Choroid plexus epithelial cell (primary cell): ENCODE results near the gene TRA2B.

ENCODE experiments used
- DNase-seq: peaks from one replicate; pipeline ENCODE4 v3.0.0-alpha.2; 2010; ENCODE audit warnings: low read depth
- H3K4me3 ChIP-seq: 2 replicates; pipeline ENCODE4 v1.5.1; 2011; ENCODE audit warnings: low read depth, mild to moderate bottlenecking, control low read depth, low read length, moderate library complexity
- TF ChIP-seq, protein P1 (sequence below): conservative IDR thresholded peaks from 2 replicates; pipeline ENCODE4 v1.5.1; 2011; ENCODE audit warnings: low read depth, mild to moderate bottlenecking, control low read depth, inconsistent platforms, low read length, moderate library complexity

Gene TRA2B

DNA sequence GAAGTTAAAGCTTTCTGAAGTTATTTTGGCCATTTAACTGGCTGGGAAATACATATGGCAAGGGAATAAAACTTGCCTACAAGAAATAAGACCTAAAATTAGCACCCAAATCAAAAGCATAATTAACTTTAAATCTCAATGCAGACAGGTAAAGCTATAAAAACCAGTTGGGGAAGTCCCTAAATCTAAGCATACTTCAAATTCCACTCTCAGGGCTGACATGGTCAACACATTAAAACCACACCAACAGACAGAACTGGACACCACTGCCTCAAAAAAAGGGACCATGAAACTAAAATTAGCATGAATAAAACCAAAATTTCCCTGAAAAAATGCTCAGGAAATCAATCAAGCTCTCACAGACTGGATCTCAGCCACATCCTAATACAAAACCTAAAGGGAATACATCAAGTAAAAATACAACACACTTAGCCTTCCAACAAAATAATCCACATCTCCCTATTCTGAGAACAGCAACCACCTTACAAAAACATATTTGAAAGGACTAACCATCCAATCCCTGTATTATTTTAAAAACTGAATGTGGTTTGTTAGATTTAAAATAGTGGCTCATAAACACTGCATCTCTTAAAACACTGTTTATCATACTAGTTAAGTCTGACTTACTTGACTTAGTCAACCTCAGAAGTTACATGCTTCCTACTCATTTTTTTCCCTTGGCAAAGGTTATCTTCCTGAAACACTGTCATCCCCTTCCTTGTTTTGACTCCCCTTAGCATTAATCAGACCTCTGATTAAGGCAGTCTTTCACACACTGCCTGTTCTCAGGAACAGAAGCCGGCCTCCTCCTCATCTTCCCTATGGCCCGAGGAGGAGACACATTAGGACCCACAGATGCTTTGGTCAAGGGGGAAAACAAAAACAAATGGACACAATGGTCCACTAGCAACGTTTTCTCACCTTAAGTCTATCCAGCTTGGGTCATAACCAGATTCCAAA, 8.3 kb downstream of the TRA2B start:
- no peak overlapping the region for H3K4me3 ChIP-seq
- DNase-seq: peak; percentile 50
- TF ChIP-seq, protein P1, sequence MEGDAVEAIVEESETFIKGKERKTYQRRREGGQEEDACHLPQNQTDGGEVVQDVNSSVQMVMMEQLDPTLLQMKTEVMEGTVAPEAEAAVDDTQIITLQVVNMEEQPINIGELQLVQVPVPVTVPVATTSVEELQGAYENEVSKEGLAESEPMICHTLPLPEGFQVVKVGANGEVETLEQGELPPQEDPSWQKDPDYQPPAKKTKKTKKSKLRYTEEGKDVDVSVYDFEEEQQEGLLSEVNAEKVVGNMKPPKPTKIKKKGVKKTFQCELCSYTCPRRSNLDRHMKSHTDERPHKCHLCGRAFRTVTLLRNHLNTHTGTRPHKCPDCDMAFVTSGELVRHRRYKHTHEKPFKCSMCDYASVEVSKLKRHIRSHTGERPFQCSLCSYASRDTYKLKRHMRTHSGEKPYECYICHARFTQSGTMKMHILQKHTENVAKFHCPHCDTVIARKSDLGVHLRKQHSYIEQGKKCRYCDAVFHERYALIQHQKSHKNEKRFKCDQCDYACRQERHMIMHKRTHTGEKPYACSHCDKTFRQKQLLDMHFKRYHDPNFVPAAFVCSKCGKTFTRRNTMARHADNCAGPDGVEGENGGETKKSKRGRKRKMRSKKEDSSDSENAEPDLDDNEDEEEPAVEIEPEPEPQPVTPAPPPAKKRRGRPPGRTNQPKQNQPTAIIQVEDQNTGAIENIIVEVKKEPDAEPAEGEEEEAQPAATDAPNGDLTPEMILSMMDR: no peak

DNA sequence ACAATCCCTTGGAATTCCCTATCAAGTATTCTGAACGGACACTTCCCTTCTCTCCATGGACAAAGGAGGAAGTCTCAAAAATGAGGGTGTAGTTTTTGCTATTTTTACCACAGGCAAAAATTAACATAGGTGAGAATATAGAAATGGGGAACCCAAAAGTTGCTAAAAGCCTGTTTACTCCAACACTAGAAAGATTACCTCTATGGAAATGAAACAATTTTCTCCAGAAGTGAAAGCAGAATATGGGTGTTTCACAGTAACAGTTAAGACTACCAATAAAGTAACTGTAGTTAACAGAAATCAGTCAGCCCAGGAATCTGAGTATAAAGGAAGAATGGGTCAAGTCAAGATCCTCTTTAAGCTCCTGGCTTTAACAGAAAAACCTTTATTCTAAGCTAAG, 9.3 kb downstream of the TRA2B start:
- H3K4me3 ChIP-seq: no peak overlapping the region

DNA sequence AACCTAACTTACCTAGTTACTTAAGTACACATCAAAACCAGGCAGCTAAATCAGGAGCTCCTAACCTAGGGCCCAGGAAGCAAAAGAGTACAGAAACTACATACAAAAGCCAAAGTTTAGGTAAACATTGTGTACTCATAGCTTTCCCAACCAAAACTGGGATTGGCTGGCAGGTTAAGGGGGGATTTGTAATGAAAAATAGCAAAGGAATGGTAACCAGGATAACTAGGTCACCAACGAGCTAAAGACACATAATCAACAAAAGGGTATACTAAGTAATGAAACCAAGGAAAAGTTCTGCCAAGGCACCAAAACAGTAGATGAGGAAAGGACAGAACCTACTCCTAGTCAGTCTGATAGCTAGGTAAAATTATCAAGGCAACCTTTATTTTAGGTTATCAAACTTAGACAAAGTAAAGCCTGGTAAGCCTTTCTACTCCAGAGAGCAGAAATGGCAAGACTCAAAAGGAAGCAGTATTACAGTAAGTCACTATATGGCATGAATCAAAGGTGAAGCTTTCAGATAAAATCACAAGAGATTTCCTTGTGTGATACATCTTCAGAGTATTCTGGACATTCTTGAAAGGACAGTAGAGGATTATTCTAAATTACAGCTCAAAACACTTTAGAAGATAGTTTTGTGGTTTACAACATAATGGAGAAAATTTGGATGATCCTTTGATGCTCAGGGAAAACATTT, 10.2 kb downstream of the TRA2B start:
- TF ChIP-seq, protein P1: no peak
- no peak overlapping the region for H3K4me3 ChIP-seq
- DNase-seq: no peak

More for the DNA sequence above, 9.3 kb downstream of the TRA2B start:
- no peak for DNase-seq
- TF ChIP-seq, protein P1: no peak

DNA sequence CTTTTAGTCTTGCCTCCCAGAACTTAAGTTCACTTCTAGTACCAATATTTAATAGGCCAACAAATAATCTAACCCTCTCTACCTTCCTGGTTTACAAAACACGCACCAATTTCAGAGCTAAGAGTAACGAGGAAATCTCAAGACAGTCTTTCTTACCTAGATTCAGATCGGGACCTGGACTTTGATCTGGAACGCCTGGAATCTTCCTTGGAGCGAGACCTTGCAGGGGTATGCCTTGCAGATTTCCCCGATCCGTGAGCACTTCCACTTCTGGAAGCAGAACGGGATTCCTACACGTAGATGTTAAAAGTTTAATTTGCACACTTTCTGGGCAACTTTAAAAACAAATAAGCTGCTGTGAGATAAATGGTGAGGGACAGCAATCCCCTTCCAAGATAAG, 11.4 kb downstream of the TRA2B start:
- TF ChIP-seq, protein P1: no peak
- H3K4me3 ChIP-seq: no peak overlapping the region
- DNase-seq: no peak

DNA sequence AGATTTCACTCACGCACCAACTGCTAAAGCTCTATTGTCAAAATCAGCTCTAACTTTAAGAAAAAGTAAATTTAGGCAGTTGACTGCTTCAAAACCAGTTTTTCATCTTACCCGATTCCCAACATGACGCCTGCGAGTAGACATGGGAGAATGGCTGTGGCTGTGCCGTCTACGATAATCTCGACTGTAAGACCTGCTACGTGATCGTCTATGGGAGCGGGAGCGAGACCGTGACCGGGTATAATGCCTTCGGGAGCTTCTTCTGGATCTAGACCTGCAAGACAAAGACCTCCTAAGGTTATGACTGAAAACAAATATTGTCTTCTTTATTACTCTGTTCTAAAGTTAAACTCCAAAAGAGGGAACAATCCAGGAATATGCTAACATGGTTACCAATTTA, 12.5 kb downstream of the TRA2B start:
- no peak overlapping the region for H3K4me3 ChIP-seq

DNA sequence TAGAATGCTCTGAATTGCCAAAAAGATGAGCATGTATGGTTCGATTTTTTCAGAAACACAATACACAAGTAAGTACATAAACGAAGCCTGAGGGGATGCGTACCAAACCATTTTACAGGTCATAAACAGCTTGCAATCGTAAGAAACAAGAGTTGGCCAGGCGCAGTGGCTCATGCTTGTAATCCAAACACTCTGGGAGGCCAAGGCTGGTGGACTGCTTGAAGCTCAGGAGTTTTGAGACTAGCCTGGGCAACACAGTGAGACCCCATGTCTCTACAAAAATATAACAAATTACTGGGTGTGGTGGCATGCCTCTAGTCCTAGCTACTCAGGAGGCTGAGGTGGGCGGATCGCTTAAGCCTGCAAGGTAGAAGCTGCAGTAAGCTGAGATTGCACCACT, 13.4 kb downstream of the TRA2B start:
- H3K4me3 ChIP-seq: no peak overlapping the region
- TF ChIP-seq, protein P1: no peak
- DNase-seq: no peak

More for the DNA sequence above, 12.5 kb downstream of the TRA2B start:
- DNase-seq: no peak
- TF ChIP-seq, protein P1: no peak

DNA sequence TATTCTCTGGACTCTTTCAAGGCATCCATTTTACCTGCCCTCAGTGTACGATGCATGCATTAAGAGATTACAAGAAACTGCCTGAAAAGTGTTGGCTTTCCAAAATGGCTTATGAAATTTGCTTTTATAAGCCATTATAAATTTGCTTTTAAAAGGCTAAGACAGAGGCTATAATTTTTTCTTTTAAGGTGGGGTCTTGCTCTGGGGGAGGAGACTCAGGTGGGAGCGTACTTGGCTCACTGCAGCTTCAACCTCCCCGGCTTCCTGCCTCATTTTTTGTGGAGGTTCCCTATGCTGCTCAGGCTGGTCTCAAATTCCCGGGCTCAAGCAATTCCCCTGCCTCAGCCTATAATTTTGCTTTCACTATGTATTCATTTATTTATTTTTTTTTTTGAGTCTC, 17.6 kb downstream of the TRA2B start:
- H3K4me3 ChIP-seq: no peak overlapping the region
- TF ChIP-seq, protein P1: no peak
- no peak for DNase-seq
